Lower leg skin (tissue), 3 donors: ENCODE measurements around the gene TAPT1.

Source experiments
- CTCF ChIP-seq, 3 donors: fragments of 450-650 bp; IDR thresholded peaks; one replicate each; pipeline ENCODE4 v1.5.1; 2016; ENCODE audit warnings: antibody characterized with exemption in 3 of 3, mild to moderate bottlenecking in 3 of 3, moderate library complexity in 2 of 3
- POLR2A ChIP-seq, 2 donors: fragments of 450-650 bp; IDR thresholded peaks; one replicate each; pipeline ENCODE4 v1.6.1; 2016 to 2017; ENCODE audit warnings: antibody characterized with exemption in 2 of 2, mild to moderate bottlenecking in 1 of 2, moderate library complexity in 1 of 2

DNA sequence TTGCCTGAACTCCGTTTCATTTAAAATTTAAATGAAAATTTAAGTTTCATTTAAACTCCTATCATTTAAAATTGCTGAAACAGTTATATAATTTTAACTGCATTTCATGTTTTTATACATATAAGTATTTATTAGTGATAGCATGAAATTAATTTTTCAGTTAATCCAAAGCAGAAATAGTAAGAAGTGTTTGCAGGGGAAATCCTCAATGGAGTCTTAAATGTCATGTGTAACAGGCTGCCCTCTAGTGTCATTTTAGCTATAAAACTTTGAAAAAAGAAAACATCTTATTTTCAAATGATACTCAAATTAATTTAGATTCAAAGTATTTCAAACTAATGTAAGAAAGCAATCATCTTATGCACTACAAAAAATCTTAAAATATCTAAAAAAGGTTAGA lies 27.2 kb downstream of the TAPT1 start:
- no peak for TF ChIP-seq CTCF (IDR thresholded peaks at IDR 0.05)
- no peak for TF ChIP-seq POLR2A (IDR thresholded peaks at IDR 0.05)
